Measurements from ENCODE around the gene LHFPL2.

LHFPL2 gene

GRCh38 chr5:78506261-78507024 is 142.1 kb downstream of the LHFPL2 start:
- Histone ChIP-seq H3K4me3 (ENCODE audit: low read depth in 1 of 2, low read length in 1 of 2) (no peak overlapping the region), H3K36me3 (no peaks in the 10 kb centered on the region), H3K27ac (no peak overlapping the region), H3K27me3 (no peaks in the 10 kb centered on the region), H3K4me1 (ENCODE audit: control insufficient read depth in 1 of 2, insufficient read depth in 1 of 2, low read depth in 1 of 2, low read length in 1 of 2) (peaks cover 33 to 37% of the 10 kb centered on the region in 2 experiments), H3K9me3 (no peaks in the 10 kb centered on the region)
- TF ChIP-seq CTCF (IDR thresholded peaks at IDR 0.05): no peak

- TF ChIP-seq CTCF (IDR thresholded peaks at IDR 0.05): no peak
- H3K4me3 ChIP-seq (ENCODE audit: low read depth in 1 of 2, low read length in 1 of 2): no peak overlapping the region
- no peaks in the 10 kb centered on the region for H3K36me3 ChIP-seq
- no peaks in the 10 kb centered on the region for H3K27me3 ChIP-seq
- H3K27ac ChIP-seq: no peak overlapping the region
- H3K4me1 ChIP-seq (ENCODE audit: control insufficient read depth in 1 of 2, insufficient read depth in 1 of 2, low read depth in 1 of 2, low read length in 1 of 2): peaks cover 33 to 37% of the 10 kb centered on the region in 2 experiments
- no peaks in the 10 kb centered on the region for H3K9me3 ChIP-seq
Measured at GRCh38 chr5:78505860-78506259, 142.7 kb downstream of the LHFPL2 start.

- TF ChIP-seq CTCF (IDR thresholded peaks at IDR 0.05): no peak
- no peaks in the 10 kb centered on the region for H3K9me3 ChIP-seq
- H3K27me3 ChIP-seq: no peaks in the 10 kb centered on the region
- no peak overlapping the region for H3K4me3 ChIP-seq (ENCODE audit: low read depth in 1 of 2, low read length in 1 of 2)
- H3K4me1 ChIP-seq (ENCODE audit: control insufficient read depth in 1 of 2, insufficient read depth in 1 of 2, low read depth in 1 of 2, low read length in 1 of 2): peaks cover 34 to 38% of the 10 kb centered on the region in 2 experiments
- H3K27ac ChIP-seq: no peak overlapping the region
- H3K36me3 ChIP-seq: no peaks in the 10 kb centered on the region
Measured at GRCh38 chr5:78504704-78505677, 143.6 kb downstream of the LHFPL2 start.

GRCh38 chr5:78503958-78504653 is 144.5 kb downstream of the LHFPL2 start:
- no peak overlapping the region for H3K4me3 ChIP-seq (ENCODE audit: low read depth in 1 of 2, low read length in 1 of 2)
- peaks cover 25 to 30% of the 10 kb centered on the region in 2 experiments for H3K4me1 ChIP-seq (ENCODE audit: control insufficient read depth in 1 of 2, insufficient read depth in 1 of 2, low read depth in 1 of 2, low read length in 1 of 2)
- no peaks in the 10 kb centered on the region for H3K36me3 ChIP-seq
- H3K27me3 ChIP-seq: no peaks in the 10 kb centered on the region
- TF ChIP-seq CTCF (IDR thresholded peaks at IDR 0.05): no peak
- H3K27ac ChIP-seq: no peak overlapping the region
- no peaks in the 10 kb centered on the region for H3K9me3 ChIP-seq
